H1 (cell line): Measurements from ENCODE around the gene AGFG2. TPM values are rescaled to one million over a fixed set of nuclear protein-coding genes. Genes with fewer than 3 reads are reported as not detected.

ENCODE experiments used
- CTCF ChIA-PET: fragments of 300-600 bp; sonication (Branson Sonifier 250); formaldehyde crosslinking; loops from one replicate; lab custom pipeline; 2021; ENCODE audit not compliant: partially characterized antibody; lab: Charles Lee
- POLR2A ChIA-PET: fragments of 300-600 bp; sonication (Branson Sonifier 250); formaldehyde crosslinking; loops from one replicate; lab custom pipeline; 2021; ENCODE audit warnings: inconsistent platforms; ENCODE audit not compliant: partially characterized antibody; lab: Charles Lee
- DNase-seq, 2 experiments: peaks; one replicate each; pipeline versions ENCODE4 v3.0.0 to v3.0.0-alpha.2; 2010 to 2022; ENCODE audit warnings: low spot score in 2 of 2, low read depth in 1 of 2, mixed read lengths in 1 of 2
- FAIRE-seq: peaks from 2 replicates; lab custom pipeline; 2011; peaks lifted over from hg19 to GRCh38; lab: Jason Lieb, UNC
- H2AFZ ChIP-seq: 2 replicates; pipeline ENCODE4 v1.8.1; 2012; ENCODE audit warnings: low read length, inconsistent platforms
- H2AK5ac ChIP-seq: 2 replicates; pipeline ENCODE4 v1.6.1; 2013; ENCODE audit warnings: low read depth, low read length
- H2BK120ac ChIP-seq: replicated peaks from 2 replicates; pipeline ENCODE3; 2013; ENCODE audit warnings: low read depth, low read length, inconsistent platforms
- H2BK12ac ChIP-seq: 2 replicates; pipeline ENCODE4 v1.6.1; 2013; ENCODE audit warnings: low read depth, low read length
- H2BK15ac ChIP-seq: 2 replicates; pipeline ENCODE4 v1.6.1; 2013; ENCODE audit warnings: low read length
- H2BK20ac ChIP-seq: 2 replicates; pipeline ENCODE4 v1.6.1; 2013; ENCODE audit warnings: low read length
- H2BK5ac ChIP-seq: 2 replicates; pipeline ENCODE4 v1.6.1; 2013; ENCODE audit warnings: low read depth, low read length
- H3K14ac ChIP-seq: 2 replicates; pipeline ENCODE4 v1.6.1; 2013; ENCODE audit warnings: inconsistent platforms; ENCODE audit not compliant: insufficient read length
- H3K18ac ChIP-seq: 2 replicates; pipeline ENCODE4 v1.6.1; 2013; ENCODE audit warnings: low read length; ENCODE audit errors: extremely low read depth
- H3K23ac ChIP-seq: 2 replicates; pipeline ENCODE4 v1.6.1; 2013; ENCODE audit warnings: inconsistent platforms; ENCODE audit not compliant: insufficient read length
- H3K23me2 ChIP-seq: 2 replicates; pipeline ENCODE4 v1.6.1; 2013; ENCODE audit warnings: low read depth, low read length
- H3K27ac ChIP-seq: 2 replicates; pipeline ENCODE4 v1.6.1; 2011; ENCODE audit warnings: low read depth, low read length, inconsistent platforms
- H3K27me3 ChIP-seq, 4 experiments: replicated peaks in 1 of 4; 1 replicate in 1 of 4; 2 replicates in 3 of 4; pipeline versions ENCODE4 v1.6.1 to v1.8.1; 2011 to 2013; ENCODE audit warnings: low read length in 3 of 4, mild to moderate bottlenecking in 3 of 4, inconsistent platforms in 2 of 4, mixed read lengths in 2 of 4, moderate library complexity in 1 of 4; ENCODE audit not compliant: control insufficient read depth in 3 of 4, insufficient read depth in 3 of 4; ENCODE audit errors: extremely low read depth in 1 of 4
- H3K36me3 ChIP-seq, 4 experiments: 2 replicates each; pipeline versions ENCODE4 v1.6.1 to v1.8.1; 2011 to 2013; ENCODE audit warnings: mild to moderate bottlenecking in 4 of 4, low read length in 3 of 4, moderate library complexity in 2 of 4, control low read depth in 1 of 4, inconsistent platforms in 1 of 4; ENCODE audit not compliant: insufficient read depth in 4 of 4, control insufficient read depth in 2 of 4
- H3K4ac ChIP-seq: replicated peaks from 2 replicates; pipeline ENCODE3; 2013; ENCODE audit warnings: low read length, low read depth, mixed read lengths, inconsistent platforms; ENCODE audit not compliant: insufficient read length
- H3K4me1 ChIP-seq, 4 experiments: replicated peaks in 1 of 4; 1 replicate in 1 of 4; 2 replicates in 3 of 4; pipeline versions ENCODE4 v1.6.1 to v1.8.1; 2011 to 2013; ENCODE audit warnings: low read length in 3 of 4, inconsistent platforms in 2 of 4, mixed read lengths in 1 of 4; ENCODE audit not compliant: insufficient read depth in 4 of 4, control insufficient read depth in 3 of 4
- H3K4me2 ChIP-seq, 2 experiments: 2 replicates each; pipeline versions ENCODE4 v1.6.1 to v1.8.1; 2011 to 2013; ENCODE audit warnings: low read depth in 2 of 2, low read length in 2 of 2, control low read depth in 1 of 2, inconsistent platforms in 1 of 2, mild to moderate bottlenecking in 1 of 2; ENCODE audit not compliant: insufficient read depth in 1 of 2
- H3K4me3 ChIP-seq, 4 experiments: fragments of 200-600, 300-600 bp in 1 of 4; sonication (generic), shearing (Covaris generic), sonication (Bioruptor Twin) in 1 of 4; 2 replicates each; pipeline versions ENCODE4 v1.5.1 to v1.8.1; 2011 to 2016; ENCODE audit warnings: low read length in 4 of 4, low read depth in 3 of 4, control low read depth in 2 of 4, inconsistent platforms in 2 of 4, mild to moderate bottlenecking in 2 of 4, mixed read lengths in 1 of 4, moderate library complexity in 1 of 4; ENCODE audit not compliant: insufficient read depth in 2 of 4; ENCODE audit errors: extremely low read depth in 1 of 4
- H3K56ac ChIP-seq: replicated peaks from 2 replicates; pipeline ENCODE3; 2013; ENCODE audit warnings: low read depth, mild to moderate bottlenecking, mixed read lengths, low read length, inconsistent platforms; ENCODE audit not compliant: insufficient read length
- H3K79me1 ChIP-seq: 2 replicates; pipeline ENCODE4 v1.6.1; 2013; ENCODE audit warnings: low read depth, low read length, control low read depth
- H3K79me2 ChIP-seq, 2 experiments: 2 replicates each; pipeline versions ENCODE4 v1.6.1 to v1.8.1; 2012 to 2013; ENCODE audit warnings: low read length in 2 of 2, mild to moderate bottlenecking in 2 of 2, inconsistent platforms in 1 of 2; ENCODE audit not compliant: insufficient read depth in 2 of 2, control insufficient read depth in 1 of 2
- H3K9ac ChIP-seq, 4 experiments: replicated peaks in 1 of 4; 1 replicate in 1 of 4; 2 replicates in 3 of 4; pipeline versions ENCODE4 v1.6.1 to v1.8.1; 2011 to 2013; ENCODE audit warnings: low read depth in 3 of 4, low read length in 3 of 4, control low read depth in 2 of 4, mild to moderate bottlenecking in 2 of 4, moderate library complexity in 2 of 4, inconsistent platforms in 1 of 4; ENCODE audit errors: extremely low read depth in 1 of 4
- H3K9me3 ChIP-seq, 2 experiments: 2 replicates each; pipeline versions ENCODE4 v1.6.1 to v1.8.1; 2012 to 2013; ENCODE audit warnings: mild to moderate bottlenecking in 2 of 2, moderate library complexity in 2 of 2, control low read depth in 1 of 2, inconsistent platforms in 1 of 2, low read depth in 1 of 2, low read length in 1 of 2, mixed read lengths in 1 of 2; ENCODE audit not compliant: insufficient read depth in 2 of 2
- H4K20me1 ChIP-seq, 2 experiments: replicated peaks in 1 of 2; 2 replicates each; pipeline versions ENCODE3 to v1.8.1; 2011 to 2013; ENCODE audit warnings: inconsistent platforms in 2 of 2, low read length in 2 of 2, mild to moderate bottlenecking in 1 of 2; ENCODE audit not compliant: insufficient read depth in 2 of 2, control insufficient read depth in 1 of 2
- H4K5ac ChIP-seq: 2 replicates; pipeline ENCODE4 v1.6.1; 2013; ENCODE audit warnings: low read length, low read depth, mixed read lengths, inconsistent platforms; ENCODE audit not compliant: insufficient read length
- H4K8ac ChIP-seq: 2 replicates; pipeline ENCODE4 v1.8.0; 2013; ENCODE audit warnings: mild to moderate bottlenecking, moderate library complexity, low read length, inconsistent platforms; ENCODE audit not compliant: insufficient read depth; ENCODE audit errors: extremely low read depth
- H4K91ac ChIP-seq: replicated peaks from 2 replicates; pipeline ENCODE3; 2013; ENCODE audit warnings: low read length, mixed read lengths, inconsistent platforms; ENCODE audit not compliant: insufficient read length
- EGR1 ChIP-seq: IDR thresholded peaks from 2 replicates; pipeline ENCODE4 v1.6.1; 2011; ENCODE audit warnings: low read depth, low read length, borderline replicate concordance
- POLR2AphosphoS5 ChIP-seq: IDR thresholded peaks from 2 replicates; pipeline ENCODE4 v1.6.1; 2011; ENCODE audit warnings: low read depth, low read length
- TAF1 ChIP-seq: IDR thresholded peaks from 2 replicates; pipeline ENCODE4 v1.6.1; 2011; ENCODE audit warnings: mild to moderate bottlenecking, low read depth, low read length
- WGBS, 2 experiments: shearing (Covaris generic) in 1 of 2; methylation state at CpG; one replicate each; pipeline versions ENCODE4 v1.1.6 to v1.1.7; 2013 to 2015; ENCODE audit warnings: low lambda C conversion rate in 2 of 2, mixed read lengths in 2 of 2, inconsistent platforms in 1 of 2, low coverage in 1 of 2, missing lambda C conversion rate in 1 of 2; ENCODE audit not compliant: insufficient replicate concordance in 2 of 2, insufficient coverage in 1 of 2, insufficient read length in 1 of 2; ENCODE audit errors: extremely low coverage in 1 of 2, missing lambda C conversion rate in 1 of 2; 5-methylcytosine and 5-hydroxymethylcytosine counted together
- polyA plus RNA-seq, 7 experiments: library from polyadenylated mRNA; depleted of rRNA in 3 of 7; stranded (reverse) in 5 of 7; unstranded in 2 of 7; fragments of >200 nt in 5 of 7; fragments of 200-250 nt in 2 of 7; gene quantifications; 1 replicate in 5 of 7; 2 replicates in 1 of 7; 4 replicates in 1 of 7; pipeline versions ENCODE4 v1.2.1 to v1.2.3, GENCODE V29; 2011 to 2013; ENCODE audit warnings: missing spikeins in 2 of 7, mixed read lengths in 2 of 7
- total RNA-seq: library from RNA; stranded (reverse); fragmentation: NEBNext Ultra II Directional; extraction: Animal tissue kit (Norgen Biotek cat#: 25700); gene quantifications from 2 replicates; pipeline ENCODE4 v1.2.1, GENCODE V29; 2021

AGFG2 gene
- total and polyA plus RNA-seq, 2 of the 8 experiments (the other 6 are each of a cell fraction or from before 2014, with no cell fraction given): 7.6 to 11.2 TPM

GRCh38 chr7:100568176-100568895 lies 29.3 kb downstream of the AGFG2 start:
- WGBS, 2 experiments: 96% methylated on average over 6 of the region's 11 CpGs; no CpG with 5 or more reads in 1 of the 2 experiments
- FAIRE-seq: no peak
- Histone ChIP-seq H3K9me3 (no peaks in the 10 kb centered on the region), H4K20me1 (peaks cover 0 to 1% of the 10 kb centered on the region in 2 experiments), H3K23ac (no peak overlapping the region), H4K91ac (no peak overlapping the region), H2BK120ac (no peak overlapping the region), H2BK15ac (peak overlapping the region; percentile 88; the same call in 1 of the 2 replicates), H3K27ac (no peak overlapping the region), H4K8ac (no peak overlapping the region), H3K36me3 (no peaks in the 10 kb centered on the region), H3K4ac (no peak overlapping the region), H3K4me3 (no peak overlapping the region), H3K79me1 (peaks cover 2% of the 10 kb centered on the region; the same call in 1 of the 2 replicates), H3K14ac (no peak overlapping the region), H3K56ac (no peak overlapping the region), H3K4me1 (peaks cover 0 to 48% (median 30%) of the 10 kb centered on the region in 4 experiments; a peak in 6 of 7 replicates), H2BK20ac (no peak overlapping the region), H2AFZ (no peak overlapping the region), H3K79me2 (no peaks in the 10 kb centered on the region), H2BK12ac (peak overlapping the region; percentile 43; the same call in 1 of the 2 replicates), H2AK5ac (peak overlapping the region; percentile 65; the same call in 1 of the 2 replicates), H3K4me2 (no peak overlapping the region; a peak in 1 of 4 replicates), H3K23me2 (peaks cover 8% of the 10 kb centered on the region; the same call in 1 of the 2 replicates), H4K5ac (no peak overlapping the region), H3K18ac (no peak overlapping the region), H3K27me3 (peaks cover 0 to 4% (median under 1%) of the 10 kb centered on the region in 4 experiments; a peak in 1 of 7 replicates), H2BK5ac (peak overlapping the region; percentile 44; the same call in 1 of the 2 replicates), H3K9ac (no peak overlapping the region)
- ChIA-PET CTCF (interaction anchor here (0.6 to 12.7 kb wide), 10 partner anchors 9 to 445 kb away, joined by 3 to 341 read pairs (median 5); partner anchors contain the start of genes AGFG2, FBXO24, LRCH4 and MOSPD3), POLR2A (interaction anchor here (1.0 to 2.3 kb wide), 8 partner anchors 8 to 118 kb away, joined by 3 to 14 read pairs (median 4); partner anchors contain the start of genes FBXO24 and LRCH4)
- TF ChIP-seq POLR2AphosphoS5: 0 out of 2 replicates have a peak, but pooled peaks have one; percentile 18
- TF ChIP-seq TAF1: no peak
- TF ChIP-seq EGR1: no peak
- no peak for DNase-seq
